Activated T-helper 9 cell treated with anti-CD3 and anti-CD28 coated beads, Interleukin-2, amount 50 U/mL, for 16 hours (primary cell): Measurements from ENCODE around the gene TMEM145.
"Not testable (repeated sequence)": the region's sequence is repeated elsewhere in the genome, so short reads cannot be mapped to it uniquely, and the experiment has no call there.

Experiments used
- DNase-seq: peaks from one replicate; pipeline ENCODE4 v3.0.0-alpha.2; 2020; ENCODE audit warnings: low read depth

Gene TMEM145

DNA sequence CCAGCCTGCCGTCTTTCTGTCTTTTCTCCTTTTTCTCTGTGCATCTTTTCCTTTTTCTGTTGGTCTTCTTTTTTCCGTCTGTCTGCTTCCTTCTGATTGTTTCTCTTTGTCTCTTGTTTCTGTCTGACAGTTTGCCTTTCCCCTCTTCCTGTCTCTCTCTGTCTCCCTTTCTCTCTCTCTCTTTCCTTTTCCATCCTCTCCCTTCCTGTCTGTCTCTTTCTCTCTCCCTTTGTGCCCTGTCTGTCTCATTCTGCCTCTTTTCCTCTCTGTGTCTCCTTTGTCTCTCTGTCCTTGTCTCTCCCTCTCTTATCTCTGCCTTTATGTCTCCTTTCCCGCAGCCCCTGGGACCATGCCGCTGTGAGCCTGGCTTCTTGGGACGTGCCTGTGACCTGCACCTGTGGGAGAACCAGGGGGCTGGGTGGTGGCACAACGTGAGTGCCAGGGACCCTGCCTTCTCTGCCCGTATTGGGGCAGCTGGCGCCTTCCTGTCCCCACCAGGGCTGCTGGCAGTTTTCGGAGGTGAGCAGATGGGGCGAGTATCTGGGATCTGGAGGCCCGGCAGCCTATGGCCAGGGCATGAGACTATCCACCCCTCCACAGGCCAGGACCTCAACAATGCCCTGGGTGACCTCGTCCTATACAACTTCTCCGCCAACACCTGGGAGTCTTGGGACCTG is 21.7 kb downstream of the TMEM145 start:
- no peak for DNase-seq

DNA sequence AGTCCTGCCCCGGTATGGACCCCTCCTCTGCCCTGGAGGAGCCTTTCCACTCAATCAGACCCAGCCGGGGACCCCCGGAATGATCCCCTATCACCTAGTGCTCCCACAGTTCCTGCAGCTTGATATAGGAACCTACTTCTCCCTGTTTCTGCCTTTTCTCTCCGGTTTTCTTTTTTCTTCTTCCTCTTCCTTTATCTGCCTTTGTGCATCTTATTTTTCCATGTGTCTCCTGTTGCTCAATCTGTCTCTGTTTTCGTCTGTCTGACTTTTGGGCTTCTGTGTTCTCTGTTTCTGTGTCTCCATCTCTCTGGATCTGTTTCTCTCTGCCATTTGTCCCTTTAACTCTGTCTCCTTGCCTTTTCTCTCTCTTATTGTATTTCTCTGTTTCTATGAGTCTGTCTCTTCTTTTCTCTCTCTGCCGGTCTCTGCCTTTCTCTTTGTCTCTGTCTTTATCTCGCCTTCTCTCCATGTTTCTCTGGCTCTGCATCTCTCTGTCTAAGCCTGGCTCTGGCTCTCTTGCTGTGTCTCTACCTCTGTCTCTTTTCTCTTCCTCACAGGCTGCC is 22.3 kb downstream of the TMEM145 start:
- no peak for DNase-seq

DNA sequence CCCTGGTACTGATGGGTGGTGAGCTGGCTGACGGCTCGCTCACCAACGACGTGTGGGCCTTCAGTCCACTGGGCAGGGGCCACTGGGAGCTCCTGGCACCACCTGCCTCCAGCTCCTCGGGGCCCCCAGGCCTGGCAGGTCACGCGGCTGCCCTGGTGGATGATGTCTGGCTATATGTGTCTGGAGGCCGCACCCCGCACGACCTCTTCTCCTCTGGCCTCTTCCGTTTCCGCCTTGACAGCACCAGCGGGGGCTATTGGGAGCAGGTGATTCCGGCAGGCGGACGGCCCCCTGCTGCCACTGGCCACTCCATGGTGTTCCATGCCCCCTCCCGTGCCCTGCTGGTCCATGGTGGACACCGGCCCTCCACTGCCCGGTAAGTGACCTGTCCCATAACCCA is 22.9 kb downstream of the TMEM145 start:
- no peak for DNase-seq

DNA sequence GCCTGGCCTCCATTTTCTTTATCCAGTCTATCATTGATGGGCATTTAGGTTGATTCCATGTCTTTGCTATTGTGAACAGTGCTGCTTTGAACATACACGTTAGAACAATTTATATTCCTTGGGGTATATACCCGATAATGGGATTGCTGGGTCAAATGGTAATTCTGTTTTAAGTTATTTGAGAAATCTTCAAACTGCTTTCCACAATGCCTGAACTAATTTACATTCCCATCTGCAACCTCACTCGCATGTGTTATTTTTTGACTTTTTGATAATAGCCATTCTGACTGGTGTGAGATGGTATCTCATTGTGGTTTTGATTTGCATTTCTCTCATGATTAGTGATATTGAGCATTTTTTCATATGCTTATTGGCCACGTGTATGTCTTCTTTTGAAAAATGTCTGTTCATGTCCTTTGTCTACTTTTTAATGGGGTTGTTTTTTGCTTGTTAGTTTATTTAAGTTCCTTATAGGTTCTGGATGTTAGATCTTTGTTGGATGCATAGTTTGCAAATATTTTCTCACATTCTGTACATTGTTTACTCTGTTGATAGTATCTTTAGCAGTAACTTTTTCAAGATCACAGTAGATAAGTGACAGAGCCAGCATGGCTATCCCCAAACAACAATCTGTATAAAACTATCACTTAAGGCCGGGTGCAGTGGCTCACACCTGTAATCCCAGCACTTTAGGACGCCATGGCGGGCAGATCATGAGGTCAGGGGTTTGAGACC is 26.2 kb downstream of the TMEM145 start:
- DNase-seq = not testable (repeated sequence)

DNA sequence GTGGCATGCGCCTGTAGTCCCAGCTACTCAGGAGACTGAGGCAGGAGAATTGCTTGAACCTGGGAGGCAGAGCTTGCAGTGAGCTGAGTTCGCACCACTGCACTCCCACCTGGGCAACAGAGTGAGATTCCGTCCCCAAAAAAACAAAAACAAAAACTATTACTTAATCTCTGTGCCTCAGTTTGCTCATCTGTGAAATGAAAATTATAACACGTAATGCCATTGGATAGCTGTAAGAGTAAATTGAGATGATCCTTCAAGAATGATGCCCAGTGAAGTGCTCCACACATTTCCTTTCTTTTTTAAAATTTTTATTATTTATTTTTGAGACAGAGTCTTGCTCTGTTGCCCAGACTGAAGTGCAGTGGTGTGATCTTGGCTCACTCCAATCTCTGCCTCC is 26.8 kb downstream of the TMEM145 start:
- not testable (repeated sequence) for DNase-seq

DNA sequence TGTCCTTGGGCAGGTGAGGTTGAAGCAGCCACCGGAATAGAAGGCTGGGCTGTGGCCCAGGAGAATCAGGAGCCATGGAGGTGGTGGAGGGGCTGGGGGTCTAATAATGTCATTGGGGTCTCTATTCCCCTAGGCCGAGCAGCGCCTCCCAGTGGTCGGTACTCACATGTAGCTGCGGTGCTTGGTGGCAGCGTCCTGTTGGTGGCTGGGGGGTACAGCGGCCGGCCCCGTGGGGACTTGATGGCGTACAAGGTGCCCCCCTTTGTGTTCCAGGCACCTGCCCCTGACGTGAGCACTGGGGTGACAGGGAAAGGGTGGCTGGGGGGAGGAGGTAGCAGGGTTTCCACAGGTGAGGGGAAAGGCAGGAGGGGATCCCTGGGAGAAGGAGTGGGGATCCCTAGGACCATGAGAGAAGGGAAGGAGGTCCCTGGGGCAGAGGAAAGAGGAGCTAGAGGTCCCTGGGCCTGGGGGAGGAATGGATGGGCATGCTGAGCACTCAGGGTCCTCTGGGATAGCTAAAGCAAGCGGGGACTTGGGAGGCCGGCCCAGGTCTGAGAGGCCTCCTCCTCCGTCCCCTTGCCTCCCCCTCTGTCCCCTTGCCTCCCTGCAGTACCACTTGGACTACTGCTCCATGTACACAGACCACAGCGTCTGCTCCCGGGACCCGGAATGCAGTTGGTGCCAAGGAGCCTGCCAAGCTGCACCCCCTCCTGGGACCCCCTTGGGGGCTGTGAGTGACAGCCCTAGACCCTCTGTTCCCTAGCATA is 30.4 kb downstream of the TMEM145 start:
- DNase-seq = no peak

DNA sequence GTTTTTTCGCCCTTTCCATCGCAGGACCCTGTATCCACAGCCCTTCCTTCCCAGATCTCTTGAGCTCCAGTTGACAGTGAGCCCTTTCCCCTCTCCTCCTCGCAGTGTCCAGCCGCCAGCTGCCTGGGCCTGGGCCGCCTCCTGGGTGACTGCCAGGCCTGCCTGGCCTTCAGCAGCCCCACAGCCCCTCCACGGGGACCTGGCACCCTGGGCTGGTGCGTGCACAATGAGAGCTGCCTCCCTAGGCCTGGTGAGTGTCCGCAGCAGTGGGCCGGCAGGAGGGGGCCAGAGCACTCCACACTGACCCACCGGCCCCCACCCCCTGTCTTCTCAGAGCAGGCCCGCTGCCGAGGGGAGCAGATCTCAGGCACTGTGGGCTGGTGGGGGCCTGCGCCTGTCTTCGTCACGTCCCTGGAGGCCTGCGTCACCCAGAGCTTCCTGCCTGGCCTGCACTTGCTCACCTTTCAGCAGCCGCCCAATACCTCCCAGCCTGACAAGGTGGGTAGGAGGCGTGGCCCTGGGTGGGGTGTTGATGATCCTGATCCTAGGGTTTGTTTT is 31.3 kb downstream of the TMEM145 start:
- DNase-seq = no peak

DNA sequence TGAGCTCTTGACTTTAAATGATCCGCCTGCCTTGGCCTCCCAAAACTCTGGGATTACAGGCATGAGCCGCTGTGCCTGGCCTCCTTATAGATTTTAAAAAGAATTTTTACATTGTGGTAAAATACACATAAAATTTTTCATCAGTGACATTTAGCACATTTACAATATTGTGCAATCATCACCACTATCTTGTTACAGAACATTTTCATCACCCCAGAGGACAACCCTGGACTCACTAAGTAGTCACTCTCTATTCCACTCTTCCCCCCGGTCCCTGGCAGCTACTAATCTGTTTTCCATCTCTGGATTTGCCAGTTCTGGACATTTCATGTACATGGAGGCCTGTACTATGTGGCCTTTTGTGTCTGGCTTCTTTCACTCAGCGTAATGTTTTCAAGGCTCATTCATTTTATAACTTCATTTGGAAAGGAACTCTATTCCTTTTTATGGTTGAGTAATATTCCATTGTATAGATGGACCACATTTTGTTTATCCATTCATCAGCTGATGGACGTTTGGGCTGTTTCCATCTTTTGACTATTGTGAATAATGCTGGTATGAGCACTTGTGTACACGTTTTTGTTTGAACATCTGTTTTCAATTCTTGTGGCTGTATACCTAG is 32.2 kb downstream of the TMEM145 start:
- DNase-seq = no peak

DNA sequence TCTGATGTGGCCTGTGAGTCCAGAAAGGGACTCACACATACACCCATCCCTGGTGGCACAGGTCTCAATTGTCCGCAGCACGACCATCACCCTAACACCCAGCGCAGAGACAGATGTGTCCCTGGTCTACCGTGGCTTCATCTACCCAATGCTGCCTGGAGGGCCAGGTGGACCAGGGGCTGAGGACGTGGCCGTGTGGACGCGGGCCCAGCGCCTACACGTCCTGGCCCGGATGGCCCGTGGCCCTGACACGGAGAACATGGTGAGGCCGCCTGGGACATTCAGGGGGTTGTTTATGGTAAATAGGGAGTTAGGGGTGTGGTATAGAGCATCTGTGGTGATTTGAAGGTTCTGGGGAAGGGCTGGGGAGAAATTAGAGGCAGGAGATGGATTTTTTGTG is 35.1 kb downstream of the TMEM145 start:
- DNase-seq = no peak

DNA sequence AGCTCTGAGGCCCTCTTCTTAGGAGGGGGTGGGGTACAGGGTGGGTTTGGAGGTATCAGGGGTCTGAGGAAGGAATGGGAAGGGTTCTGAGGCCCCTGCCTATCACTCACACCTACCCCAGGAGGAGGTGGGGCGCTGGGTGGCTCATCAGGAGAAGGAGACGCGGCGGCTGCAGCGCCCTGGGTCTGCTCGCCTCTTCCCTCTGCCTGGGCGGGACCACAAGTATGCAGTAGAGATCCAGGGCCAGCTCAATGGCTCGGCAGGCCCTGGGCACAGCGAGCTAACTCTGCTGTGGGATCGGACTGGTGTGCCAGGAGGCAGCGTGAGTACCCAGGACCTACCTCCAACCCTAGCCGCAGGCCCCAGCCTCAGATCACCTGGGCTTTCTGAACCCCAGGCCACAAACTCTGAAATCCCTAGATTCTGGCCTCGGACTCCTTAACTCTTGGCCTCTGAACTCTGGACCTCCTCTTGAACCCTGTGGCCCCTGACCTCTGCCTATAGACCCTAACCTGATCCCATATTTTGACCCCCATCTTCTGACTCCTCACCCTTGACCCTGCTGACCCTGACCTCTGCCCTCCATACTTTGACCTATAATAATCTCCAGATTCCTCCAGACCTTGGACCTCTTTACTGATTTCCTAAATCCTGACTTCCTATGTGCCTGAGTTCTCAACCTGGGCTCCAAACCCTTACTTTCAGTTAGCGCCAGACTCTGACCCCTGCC is 36.4 kb downstream of the TMEM145 start:
- DNase-seq = no peak

DNA sequence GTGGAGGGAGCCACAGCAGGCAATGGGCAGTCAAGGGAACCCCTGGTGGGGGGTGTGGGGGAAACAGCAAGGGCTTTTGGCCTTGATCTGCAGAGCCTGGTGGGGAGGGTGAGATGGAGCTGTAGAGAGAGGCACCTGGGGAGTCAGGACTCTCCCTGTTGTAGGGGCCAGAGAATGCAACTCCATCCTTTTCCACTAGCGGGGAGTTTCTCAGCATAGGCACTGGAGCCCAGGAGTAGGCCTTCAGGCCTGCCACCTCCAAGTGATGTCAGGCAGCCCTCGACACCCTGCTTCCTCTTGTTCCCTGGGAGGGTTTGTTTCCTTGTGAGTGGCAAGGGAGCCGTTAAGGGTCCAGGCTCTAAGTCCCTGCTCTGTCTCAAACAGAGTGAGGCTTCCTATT is 37.3 kb downstream of the TMEM145 start:
- no peak for DNase-seq

DNA sequence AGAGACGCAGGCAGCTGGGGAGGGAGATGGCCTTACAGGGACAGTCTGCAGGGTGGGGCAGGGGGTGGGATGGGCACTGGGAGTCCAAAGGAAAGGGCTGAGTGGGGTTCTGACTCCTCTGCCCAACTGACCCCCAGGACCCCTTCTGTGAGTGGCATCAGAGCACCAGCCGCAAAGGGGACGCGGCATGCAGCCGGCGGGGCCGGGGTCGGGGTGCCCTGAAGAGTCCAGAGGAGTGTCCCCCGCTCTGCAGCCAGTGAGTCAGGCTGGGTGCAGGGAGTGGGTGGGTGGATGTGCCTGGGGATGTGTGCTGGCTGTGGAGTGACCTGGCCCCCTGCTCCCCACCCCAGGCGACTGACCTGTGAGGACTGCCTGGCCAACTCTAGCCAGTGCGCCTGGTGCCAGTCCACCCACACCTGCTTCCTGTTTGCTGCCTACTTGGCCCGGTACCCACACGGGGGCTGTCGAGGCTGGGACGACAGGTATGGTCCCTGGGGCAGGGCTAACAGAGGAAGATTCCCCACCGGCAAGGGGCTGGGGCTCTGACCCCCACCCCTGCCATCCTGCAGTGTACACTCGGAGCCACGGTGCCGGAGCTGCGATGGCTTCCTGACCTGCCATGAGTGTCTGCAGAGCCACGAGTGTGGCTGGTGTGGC is 38.1 kb downstream of the TMEM145 start:
- DNase-seq = no peak

DNA sequence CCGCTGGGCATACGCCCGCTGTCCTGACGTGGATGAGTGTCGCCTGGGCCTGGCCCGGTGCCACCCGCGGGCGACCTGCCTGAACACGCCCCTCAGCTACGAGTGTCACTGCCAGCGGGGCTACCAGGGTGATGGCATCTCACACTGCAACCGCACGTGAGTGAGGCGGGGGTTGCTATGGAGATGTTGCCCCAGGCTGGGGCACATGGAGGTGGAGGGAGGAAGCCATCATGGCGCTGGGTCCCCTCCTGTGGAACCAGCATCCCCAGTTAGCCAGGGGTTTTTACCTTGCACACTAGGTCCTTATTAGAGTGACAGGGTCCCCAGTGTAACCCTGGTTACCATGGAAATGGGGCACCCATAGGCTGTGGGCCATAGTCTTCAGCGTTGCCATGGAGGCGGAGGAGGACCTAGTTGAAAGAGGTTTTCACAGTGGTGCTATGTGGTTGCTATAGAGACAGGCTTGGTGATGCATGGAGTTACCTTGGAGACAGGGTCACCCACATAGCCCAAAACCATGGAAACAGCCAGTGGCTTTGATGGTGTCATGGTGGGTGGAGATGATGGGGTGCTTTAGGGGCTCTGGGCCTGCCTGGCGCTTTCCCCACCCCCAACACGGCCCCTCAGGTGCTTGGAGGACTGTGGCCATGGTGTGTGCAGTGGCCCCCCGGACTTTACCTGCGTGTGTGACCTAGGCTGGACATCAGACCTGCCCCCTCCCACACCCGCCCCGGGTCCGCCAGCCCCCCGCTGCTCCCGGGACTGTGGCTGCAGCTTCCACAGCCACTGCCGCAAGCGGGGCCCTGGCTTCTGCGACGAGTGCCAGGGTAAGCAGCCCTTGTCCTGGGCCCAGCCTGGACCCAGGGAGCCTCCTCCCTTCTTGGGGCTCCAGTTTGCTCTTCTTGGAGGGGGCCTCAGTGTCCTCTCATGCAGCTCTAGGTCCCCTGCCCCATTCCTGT is 39.5 kb downstream of the TMEM145 start:
- DNase-seq = no peak

DNA sequence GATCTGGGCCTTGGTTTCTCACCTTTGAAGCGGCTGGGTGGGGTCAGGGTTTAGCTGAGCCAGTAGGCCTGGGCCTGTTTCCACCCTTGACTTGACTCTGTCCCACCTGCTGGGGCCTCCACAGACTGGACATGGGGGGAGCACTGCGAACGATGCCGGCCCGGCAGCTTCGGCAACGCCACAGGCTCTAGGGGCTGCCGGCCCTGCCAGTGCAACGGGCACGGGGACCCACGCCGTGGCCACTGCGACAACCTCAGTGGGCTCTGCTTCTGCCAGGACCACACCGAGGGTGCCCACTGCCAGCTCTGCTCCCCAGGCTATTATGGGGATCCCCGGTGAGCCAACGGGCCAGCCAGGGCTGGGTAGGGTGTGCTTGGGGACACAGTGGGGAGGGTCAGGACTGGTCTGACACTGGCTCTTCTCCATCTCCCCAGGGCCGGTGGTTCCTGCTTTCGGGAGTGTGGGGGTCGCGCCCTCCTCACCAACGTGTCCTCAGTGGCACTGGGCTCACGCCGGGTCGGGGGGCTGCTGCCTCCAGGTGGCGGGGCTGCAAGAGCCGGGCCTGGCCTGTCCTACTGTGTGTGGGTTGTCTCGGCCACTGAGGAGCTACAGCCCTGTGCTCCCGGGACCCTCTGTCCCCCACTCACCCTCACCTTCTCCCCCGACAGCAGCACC is 40.4 kb downstream of the TMEM145 start:
- no peak for DNase-seq

DNA sequence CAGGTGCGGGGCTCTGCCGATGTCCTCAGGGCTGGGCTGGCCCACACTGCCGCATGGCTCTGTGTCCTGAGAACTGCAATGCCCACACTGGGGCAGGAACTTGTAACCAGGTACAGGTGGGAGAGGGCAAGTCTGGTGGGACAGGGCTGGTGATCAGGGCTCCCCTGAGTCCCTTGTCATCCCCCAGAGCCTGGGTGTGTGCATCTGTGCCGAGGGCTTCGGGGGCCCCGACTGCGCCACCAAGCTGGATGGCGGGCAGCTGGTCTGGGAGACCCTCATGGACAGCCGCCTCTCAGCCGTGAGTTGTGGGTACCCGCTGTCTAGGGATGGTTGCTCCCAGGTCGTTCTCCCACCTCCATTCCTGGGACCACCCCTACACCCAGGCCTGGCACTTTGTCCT is 42.8 kb downstream of the TMEM145 start:
- DNase-seq = no peak

DNA sequence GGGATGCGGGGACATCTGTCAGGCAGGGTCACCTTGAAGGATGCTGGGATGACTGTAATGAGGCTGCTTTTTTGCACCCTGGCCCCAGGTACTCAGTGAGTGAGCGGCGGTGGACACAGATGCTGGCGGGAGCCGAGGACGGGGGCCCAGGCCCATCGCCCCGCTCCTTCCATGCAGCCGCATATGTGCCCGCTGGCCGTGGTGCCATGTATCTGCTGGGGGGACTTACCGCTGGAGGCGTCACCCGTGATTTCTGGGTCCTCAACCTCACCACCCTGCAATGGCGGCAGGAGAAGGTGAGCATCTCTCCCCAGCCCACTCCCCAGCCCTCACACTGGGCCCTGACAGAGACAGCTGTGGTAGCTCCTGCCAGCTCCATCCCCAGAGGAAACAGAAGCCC is 43.6 kb downstream of the TMEM145 start:
- DNase-seq = no peak

DNA sequence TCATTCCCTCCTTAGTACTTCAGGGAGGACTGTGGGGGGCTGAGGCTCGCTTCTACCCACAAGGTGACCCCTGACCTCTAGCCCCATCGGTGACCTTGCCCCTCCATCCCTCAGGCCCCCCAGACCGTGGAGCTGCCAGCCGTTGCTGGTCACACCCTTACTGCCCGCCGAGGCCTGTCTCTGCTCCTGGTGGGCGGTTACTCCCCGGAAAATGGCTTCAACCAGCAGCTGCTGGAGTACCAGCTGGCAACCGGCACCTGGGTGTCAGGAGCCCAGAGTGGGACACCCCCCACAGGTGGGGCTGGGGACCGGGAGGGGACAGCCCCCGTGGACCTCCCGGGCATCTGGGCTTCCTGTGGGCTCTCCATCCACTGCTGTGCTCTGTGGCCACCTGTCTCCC is 44.2 kb downstream of the TMEM145 start:
- DNase-seq = no peak

DNA sequence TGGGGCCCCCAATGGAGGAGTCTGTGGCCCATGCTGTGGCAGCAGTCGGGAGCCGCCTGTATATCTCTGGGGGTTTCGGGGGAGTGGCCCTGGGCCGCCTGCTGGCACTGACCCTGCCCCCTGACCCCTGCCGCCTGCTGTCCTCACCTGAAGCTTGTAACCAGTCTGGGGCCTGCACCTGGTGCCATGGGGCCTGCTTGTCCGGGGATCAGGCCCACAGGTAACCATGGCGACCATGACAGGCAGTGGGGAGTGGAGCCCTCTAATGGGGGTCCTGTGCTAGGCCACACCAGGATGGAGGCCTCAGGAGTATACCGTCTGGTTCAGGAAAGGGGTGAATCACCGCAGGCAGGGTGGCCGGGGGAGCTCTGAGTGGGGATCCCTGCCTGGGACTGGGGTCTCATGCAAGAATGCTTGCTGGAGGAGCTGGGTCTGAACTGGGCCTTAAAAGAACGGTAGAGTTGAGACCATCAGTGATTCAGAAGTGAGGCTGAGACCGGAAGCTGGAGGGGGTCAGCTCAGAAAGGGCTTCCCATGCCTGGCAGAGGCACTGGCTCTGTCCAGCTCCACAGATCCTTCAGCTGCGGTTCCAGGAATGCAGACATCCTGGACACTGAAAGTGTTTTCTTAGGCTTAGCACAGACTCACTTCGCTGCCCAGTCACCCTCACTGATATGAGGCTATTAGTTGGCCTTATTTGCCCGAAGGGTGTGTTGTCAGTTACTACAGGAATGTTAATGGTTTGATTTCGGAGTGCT is 47.9 kb downstream of the TMEM145 start:
- no peak for DNase-seq
